Stimulated activated naive CD8-positive, alpha-beta T cell treated with anti-CD3 and anti-CD28 coated beads, Interleukin-15, Interleukin-2, amounts not matched to agents 100 ng/mL and 50 ng/mL, for 24 hours (primary cell): ENCODE measurements around the gene CYP26A1.

Experiments
- H3K27ac Mint-ChIP-seq: one replicate; pipeline ENCODE4 v1.8.0; 2021; ENCODE audit warnings: mild to moderate bottlenecking, mixed read lengths
- H3K27me3 Mint-ChIP-seq: one replicate; pipeline ENCODE4 v1.8.0; 2021; ENCODE audit warnings: mixed read lengths
- H3K36me3 Mint-ChIP-seq: one replicate; pipeline ENCODE4 v1.8.0; 2021; ENCODE audit warnings: low read depth, mixed read lengths
- H3K4me1 Mint-ChIP-seq: one replicate; pipeline ENCODE4 v1.8.0; 2021; ENCODE audit warnings: low read depth, mixed read lengths
- H3K4me3 Mint-ChIP-seq: one replicate; pipeline ENCODE4 v1.8.0; 2021; ENCODE audit warnings: mild to moderate bottlenecking, mixed read lengths
- H3K9me3 Mint-ChIP-seq: one replicate; pipeline ENCODE4 v1.8.0; 2021; ENCODE audit warnings: mixed read lengths

The CYP26A1 gene

DNA sequence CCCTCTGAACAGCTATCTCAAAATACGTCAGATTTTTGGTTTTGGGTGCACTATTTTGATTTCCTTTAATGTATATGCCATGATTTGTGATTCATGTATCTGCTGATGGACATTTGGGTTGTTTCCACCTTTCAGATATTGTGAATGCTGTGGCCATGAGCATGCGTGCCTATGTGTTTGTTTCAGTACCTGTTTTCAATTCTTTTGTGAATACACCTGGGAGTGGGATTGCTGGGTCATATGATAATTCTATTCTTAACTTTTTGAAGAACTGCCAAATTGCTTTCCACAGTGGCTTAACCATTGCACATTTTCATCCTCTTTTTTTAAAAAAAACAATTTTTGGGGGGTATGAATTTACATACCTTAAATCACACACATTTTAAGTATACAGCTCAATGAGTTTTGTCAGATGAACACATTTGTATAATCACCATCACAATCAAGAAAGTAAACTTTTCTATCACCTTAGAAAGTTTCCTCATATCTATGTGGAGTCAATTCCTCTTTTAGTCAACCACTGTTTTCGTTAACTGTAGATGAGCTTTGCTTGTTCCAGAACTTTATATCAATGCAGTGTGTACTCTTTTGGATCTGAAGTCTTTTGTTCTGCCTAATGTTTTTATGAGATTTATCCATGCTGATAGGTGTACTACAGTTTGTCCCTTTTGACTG is 36.9 kb downstream of the CYP26A1 start:
- Mint-ChIP-seq H3K36me3 (no peaks in the 10 kb centered on the region), H3K4me1 (peaks cover 3% of the 10 kb centered on the region), H3K27me3 (peaks cover 11% of the 10 kb centered on the region), H3K4me3 (no peak overlapping the region), H3K27ac (no peak overlapping the region), H3K9me3 (no peaks in the 10 kb centered on the region)

- Mint-ChIP-seq H3K27ac (no peak overlapping the region), H3K27me3 (peaks cover 11% of the 10 kb centered on the region), H3K9me3 (no peaks in the 10 kb centered on the region), H3K4me1 (peaks cover 10% of the 10 kb centered on the region), H3K4me3 (no peak overlapping the region), H3K36me3 (no peaks in the 10 kb centered on the region)
These were observed 39.3 kb downstream of the CYP26A1 start for GRCh38 chr10:93113042-93113441.

GRCh38 chr10:93115661-93116383 is 42.1 kb downstream of the CYP26A1 start:
- Mint-ChIP-seq H3K4me1 (peaks cover 10% of the 10 kb centered on the region), H3K27me3 (peaks cover 11% of the 10 kb centered on the region), H3K36me3 (no peaks in the 10 kb centered on the region), H3K9me3 (no peaks in the 10 kb centered on the region), H3K27ac (no peak overlapping the region), H3K4me3 (no peak overlapping the region)

- no peak overlapping the region for H3K27ac Mint-ChIP-seq
- no peaks in the 10 kb centered on the region for H3K27me3 Mint-ChIP-seq
- peaks cover 3% of the 10 kb centered on the region for H3K36me3 Mint-ChIP-seq
- H3K4me3 Mint-ChIP-seq, result no peak overlapping the region
- H3K9me3 Mint-ChIP-seq, result peaks cover 10% of the 10 kb centered on the region
- peaks cover 33% of the 10 kb centered on the region for H3K4me1 Mint-ChIP-seq
These were observed 47.6 kb downstream of the CYP26A1 start for GRCh38 chr10:93121311-93121710.

DNA sequence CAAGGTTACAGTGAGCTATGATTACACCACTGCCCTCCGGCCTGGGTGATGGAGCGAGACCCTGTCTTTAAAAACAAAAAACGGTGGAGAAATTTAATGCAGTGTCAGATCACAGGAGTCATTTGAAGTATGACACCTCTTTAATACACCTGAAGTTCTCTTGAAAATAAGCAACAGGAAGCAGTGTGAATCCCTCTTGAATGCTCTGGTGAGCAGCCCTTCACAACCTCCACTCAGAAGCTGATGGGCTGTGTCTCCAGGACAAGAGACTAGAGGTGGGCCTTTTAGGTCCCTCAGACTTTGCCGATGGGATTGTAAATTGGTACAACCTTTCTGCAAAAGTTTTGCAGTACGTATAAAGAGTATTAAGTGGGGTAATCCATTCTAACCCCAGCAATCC is 50.1 kb downstream of the CYP26A1 start:
- no peak overlapping the region for H3K4me3 Mint-ChIP-seq
- H3K27ac Mint-ChIP-seq, result no peak overlapping the region
- peaks cover 31% of the 10 kb centered on the region for H3K4me1 Mint-ChIP-seq
- peaks cover 17% of the 10 kb centered on the region for H3K9me3 Mint-ChIP-seq
- peaks cover 8% of the 10 kb centered on the region for H3K36me3 Mint-ChIP-seq
- no peaks in the 10 kb centered on the region for H3K27me3 Mint-ChIP-seq

DNA sequence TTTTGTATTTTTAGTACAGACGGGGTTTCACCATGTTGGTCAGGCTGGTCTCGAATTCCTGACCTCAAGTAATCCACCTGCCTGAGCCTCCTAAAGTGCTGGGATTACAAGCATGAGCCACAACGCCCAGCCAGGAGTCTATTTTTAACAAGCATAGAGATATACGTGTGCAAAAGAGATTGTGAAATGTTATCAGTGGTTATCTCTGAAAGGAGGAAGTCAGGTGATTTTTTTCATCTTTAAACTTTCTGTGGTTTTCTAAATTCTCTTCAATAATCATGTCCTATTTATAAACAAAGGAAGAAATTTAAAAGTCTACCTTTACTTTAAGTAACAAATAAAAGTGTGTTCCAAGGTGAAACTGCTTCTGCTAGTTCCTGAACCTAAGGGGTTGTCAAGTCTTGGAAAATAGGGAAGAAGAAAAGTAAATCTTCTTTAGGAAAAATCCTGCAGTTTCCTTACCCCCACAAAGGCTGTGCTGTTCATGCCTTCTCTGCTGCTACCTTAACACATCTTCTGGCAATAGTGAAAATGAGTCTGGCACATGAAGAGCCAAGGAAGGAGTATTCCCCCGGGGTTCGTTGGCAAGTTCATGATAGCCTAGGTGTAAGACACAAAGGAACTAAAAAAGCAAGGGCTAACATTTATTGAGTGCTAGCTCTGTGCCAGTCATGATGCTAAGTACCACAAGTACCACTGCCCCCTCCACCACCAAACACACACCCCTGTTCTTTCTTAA is 51.1 kb downstream of the CYP26A1 start:
- H3K36me3 Mint-ChIP-seq, result peaks cover 8% of the 10 kb centered on the region
- peaks cover 31% of the 10 kb centered on the region for H3K4me1 Mint-ChIP-seq
- H3K27ac Mint-ChIP-seq, result no peak overlapping the region
- H3K27me3 Mint-ChIP-seq, result no peaks in the 10 kb centered on the region
- H3K9me3 Mint-ChIP-seq, result peaks cover 20% of the 10 kb centered on the region
- H3K4me3 Mint-ChIP-seq, result no peak overlapping the region

GRCh38 chr10:93125966-93126365 is 52.3 kb downstream of the CYP26A1 start:
- H3K9me3 Mint-ChIP-seq, result peaks cover 20% of the 10 kb centered on the region
- peaks cover 8% of the 10 kb centered on the region for H3K36me3 Mint-ChIP-seq
- H3K27me3 Mint-ChIP-seq, result no peaks in the 10 kb centered on the region
- H3K4me3 Mint-ChIP-seq, result no peak overlapping the region
- peaks cover 31% of the 10 kb centered on the region for H3K4me1 Mint-ChIP-seq
- H3K27ac Mint-ChIP-seq, result no peak overlapping the region

GRCh38 chr10:93126483-93127052 is 52.9 kb downstream of the CYP26A1 start:
- Mint-ChIP-seq H3K9me3 (peaks cover 20% of the 10 kb centered on the region), H3K27ac (no peak overlapping the region), H3K4me3 (no peak overlapping the region), H3K36me3 (peaks cover 8% of the 10 kb centered on the region), H3K27me3 (no peaks in the 10 kb centered on the region), H3K4me1 (peaks cover 31% of the 10 kb centered on the region)
